Activated naive CD8-positive, alpha-beta T cell treated with anti-CD3 and anti-CD28 coated beads for 36 hours (primary cell): ENCODE data around the gene LAMA3. TPM values are rescaled to one million over a fixed set of nuclear protein-coding genes. Genes with fewer than 3 reads are reported as not detected.

ENCODE experiments used
- DNase-seq: peaks from one replicate; pipeline ENCODE4 v3.0.0; 2021
- H3K27ac Mint-ChIP-seq: one replicate; pipeline ENCODE4 v1.8.0; 2022; ENCODE audit warnings: mild to moderate bottlenecking, moderate library complexity, mixed read lengths
- H3K27me3 Mint-ChIP-seq: one replicate; pipeline ENCODE4 v1.8.0; 2022; ENCODE audit warnings: mild to moderate bottlenecking, mixed read lengths
- H3K36me3 Mint-ChIP-seq: one replicate; pipeline ENCODE4 v1.8.0; 2021; ENCODE audit warnings: mild to moderate bottlenecking, mixed read lengths
- H3K4me1 Mint-ChIP-seq: one replicate; pipeline ENCODE4 v1.8.0; 2021; ENCODE audit warnings: mixed read lengths
- H3K4me3 Mint-ChIP-seq: one replicate; pipeline ENCODE4 v1.8.0; 2022; ENCODE audit warnings: mild to moderate bottlenecking, moderate library complexity, mixed read lengths
- H3K9me3 Mint-ChIP-seq: one replicate; pipeline ENCODE4 v1.8.0; 2022; ENCODE audit warnings: mixed read lengths
- total RNA-seq, 2 experiments: library from RNA; stranded (reverse); gene quantifications; one replicate each; pipeline ENCODE4 v1.2.3, GENCODE V29; 2021

Gene LAMA3
- total RNA-seq, 2 experiments from 2014 or later, result 0.31 to 0.42 TPM

DNA sequence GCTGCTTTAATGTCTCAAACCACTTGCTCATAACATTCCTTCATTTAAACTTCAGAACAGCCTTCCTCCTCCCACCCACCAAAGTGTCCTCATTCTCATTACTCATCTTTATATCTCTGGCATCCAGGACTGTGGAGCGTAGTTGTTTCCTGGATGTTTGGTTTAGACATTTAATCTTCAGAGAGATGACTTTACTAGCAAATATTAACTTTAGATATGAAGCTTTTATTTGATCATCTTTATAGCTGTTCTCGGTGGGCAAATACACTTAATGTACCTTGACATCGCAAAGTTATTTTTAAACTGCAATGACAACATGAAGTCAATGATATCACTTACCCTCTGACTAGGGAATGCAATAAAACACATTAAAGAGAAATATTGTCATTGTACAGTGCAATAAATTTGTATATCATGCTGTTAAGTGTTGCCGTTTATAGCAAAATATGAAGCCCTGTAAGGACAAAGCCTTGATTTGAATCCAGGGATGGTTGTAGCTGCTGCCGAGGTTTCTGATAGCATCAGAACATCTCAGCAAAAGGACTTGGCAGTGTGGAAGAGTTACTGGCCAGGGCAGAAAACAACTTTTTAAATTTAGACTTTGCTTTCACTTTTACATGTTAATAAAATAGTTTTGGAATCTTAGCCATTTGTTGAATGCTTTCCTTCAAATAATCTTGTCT, 4.6 kb upstream of the LAMA3 start:
- Mint-ChIP-seq H3K9me3 (no peaks in the 10 kb centered on the region), H3K4me3 (no peak overlapping the region), H3K36me3 (no peaks in the 10 kb centered on the region), H3K27ac (no peak overlapping the region), H3K4me1 (peaks cover 5% of the 10 kb centered on the region), H3K27me3 (peaks cover 49% of the 10 kb centered on the region)
- no peak for DNase-seq

GRCh38 chr18:23688528-23688927, 725 bp upstream of the LAMA3 start:
- Mint-ChIP-seq H3K9me3 (no peaks in the 10 kb centered on the region), H3K36me3 (no peaks in the 10 kb centered on the region), H3K4me3 (peak overlapping the region; percentile 60), H3K27ac (no peak overlapping the region), H3K27me3 (peaks cover 45% of the 10 kb centered on the region), H3K4me1 (peaks cover 5% of the 10 kb centered on the region)
- no peak for DNase-seq

GRCh38 chr18:23689616-23690504, 607 bp downstream of the LAMA3 start:
- H3K36me3 Mint-ChIP-seq, result no peaks in the 10 kb centered on the region
- peak overlapping the region; percentile 18 for H3K4me3 Mint-ChIP-seq
- H3K27me3 Mint-ChIP-seq, result peaks cover 46% of the 10 kb centered on the region
- H3K27ac Mint-ChIP-seq, result no peak overlapping the region
- peaks cover 5% of the 10 kb centered on the region for H3K4me1 Mint-ChIP-seq
- H3K9me3 Mint-ChIP-seq, result no peaks in the 10 kb centered on the region
- DNase-seq, result peak; percentile 7

- Mint-ChIP-seq H3K36me3 (no peaks in the 10 kb centered on the region), H3K4me3 (peak overlapping the region; percentile 10), H3K4me1 (peaks cover 5% of the 10 kb centered on the region), H3K9me3 (no peaks in the 10 kb centered on the region), H3K27ac (no peak overlapping the region), H3K27me3 (peaks cover 46% of the 10 kb centered on the region)
- DNase-seq, result no peak
Observed at GRCh38 chr18:23690505-23691068, 1.3 kb downstream of the LAMA3 start.

GRCh38 chr18:23693846-23694245, 4.6 kb downstream of the LAMA3 start:
- H3K9me3 Mint-ChIP-seq, result no peaks in the 10 kb centered on the region
- H3K4me3 Mint-ChIP-seq, result no peak overlapping the region
- DNase-seq, result no peak
- no peak overlapping the region for H3K27ac Mint-ChIP-seq
- H3K4me1 Mint-ChIP-seq, result peaks cover 2% of the 10 kb centered on the region
- no peaks in the 10 kb centered on the region for H3K36me3 Mint-ChIP-seq
- peaks cover 16% of the 10 kb centered on the region for H3K27me3 Mint-ChIP-seq

GRCh38 chr18:23694637-23695430, 5.6 kb downstream of the LAMA3 start:
- no peak overlapping the region for H3K27ac Mint-ChIP-seq
- H3K4me3 Mint-ChIP-seq, result no peak overlapping the region
- no peak for DNase-seq
- H3K4me1 Mint-ChIP-seq, result no peaks in the 10 kb centered on the region
- no peaks in the 10 kb centered on the region for H3K36me3 Mint-ChIP-seq
- no peaks in the 10 kb centered on the region for H3K9me3 Mint-ChIP-seq
- H3K27me3 Mint-ChIP-seq, result peaks cover 11% of the 10 kb centered on the region

GRCh38 chr18:23701017-23701416, 11.8 kb downstream of the LAMA3 start:
- no peak overlapping the region for H3K27ac Mint-ChIP-seq
- no peaks in the 10 kb centered on the region for H3K4me1 Mint-ChIP-seq
- no peaks in the 10 kb centered on the region for H3K36me3 Mint-ChIP-seq
- peaks cover 16% of the 10 kb centered on the region for H3K27me3 Mint-ChIP-seq
- H3K9me3 Mint-ChIP-seq, result no peaks in the 10 kb centered on the region
- H3K4me3 Mint-ChIP-seq, result no peak overlapping the region
- no peak for DNase-seq

GRCh38 chr18:23701544-23702064, 12.4 kb downstream of the LAMA3 start:
- no peak overlapping the region for H3K4me3 Mint-ChIP-seq
- no peaks in the 10 kb centered on the region for H3K36me3 Mint-ChIP-seq
- no peaks in the 10 kb centered on the region for H3K4me1 Mint-ChIP-seq
- peaks cover 16% of the 10 kb centered on the region for H3K27me3 Mint-ChIP-seq
- H3K27ac Mint-ChIP-seq, result no peak overlapping the region
- peaks cover 1% of the 10 kb centered on the region for H3K9me3 Mint-ChIP-seq
- no peak for DNase-seq

GRCh38 chr18:23702606-23703005, 13.4 kb downstream of the LAMA3 start:
- H3K4me3 Mint-ChIP-seq, result no peak overlapping the region
- no peaks in the 10 kb centered on the region for H3K4me1 Mint-ChIP-seq
- peaks cover 5% of the 10 kb centered on the region for H3K9me3 Mint-ChIP-seq
- no peak for DNase-seq
- peaks cover 18% of the 10 kb centered on the region for H3K27me3 Mint-ChIP-seq
- no peaks in the 10 kb centered on the region for H3K36me3 Mint-ChIP-seq
- H3K27ac Mint-ChIP-seq, result no peak overlapping the region

DNA sequence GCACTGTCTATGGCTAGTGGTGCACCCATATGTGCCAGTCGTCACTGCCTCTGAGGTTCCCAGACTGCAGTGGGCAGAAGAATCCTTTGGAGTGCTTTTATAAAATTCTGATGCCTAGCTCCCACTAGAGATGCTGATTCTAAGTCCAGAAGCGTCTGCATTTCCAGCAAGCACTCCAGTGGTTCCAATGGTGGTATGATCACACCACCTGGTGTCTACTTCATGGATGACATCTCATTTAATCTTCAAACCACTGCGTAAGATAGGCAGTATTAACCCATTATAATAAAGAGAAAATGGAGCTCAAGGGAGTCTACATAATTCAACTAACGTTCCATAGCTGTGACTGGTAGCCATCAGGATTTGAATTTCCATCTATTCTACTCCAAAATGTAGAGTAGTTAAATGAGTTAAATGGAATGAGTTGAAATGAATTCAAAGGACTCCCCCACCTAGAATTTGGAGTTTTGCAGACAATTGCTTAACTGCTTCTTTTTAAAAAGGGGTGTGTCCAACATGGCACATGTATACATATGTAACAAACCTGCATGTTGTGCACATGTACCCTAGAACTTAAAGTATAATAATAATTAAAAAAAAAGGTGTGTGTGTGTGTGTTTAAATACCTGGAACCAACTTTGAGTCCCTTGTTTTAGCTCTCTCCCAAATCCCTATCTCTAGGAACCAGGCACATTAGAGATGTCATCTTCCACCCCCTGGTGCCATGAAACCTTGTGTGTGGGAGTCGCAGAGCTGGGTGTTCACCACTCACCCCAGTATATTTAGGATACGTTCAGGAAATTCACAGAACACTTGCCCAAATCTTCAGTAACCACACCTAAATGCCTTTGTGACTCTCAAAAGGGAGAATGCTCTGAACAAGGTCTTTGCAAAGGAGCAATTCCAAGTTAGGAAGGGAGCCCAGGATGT, 14.1 kb downstream of the LAMA3 start:
- Mint-ChIP-seq H3K9me3 (peaks cover 5% of the 10 kb centered on the region), H3K27ac (no peak overlapping the region), H3K27me3 (peaks cover 18% of the 10 kb centered on the region), H3K36me3 (peaks cover 2% of the 10 kb centered on the region), H3K4me3 (no peak overlapping the region), H3K4me1 (no peaks in the 10 kb centered on the region)
- no peak for DNase-seq

DNA sequence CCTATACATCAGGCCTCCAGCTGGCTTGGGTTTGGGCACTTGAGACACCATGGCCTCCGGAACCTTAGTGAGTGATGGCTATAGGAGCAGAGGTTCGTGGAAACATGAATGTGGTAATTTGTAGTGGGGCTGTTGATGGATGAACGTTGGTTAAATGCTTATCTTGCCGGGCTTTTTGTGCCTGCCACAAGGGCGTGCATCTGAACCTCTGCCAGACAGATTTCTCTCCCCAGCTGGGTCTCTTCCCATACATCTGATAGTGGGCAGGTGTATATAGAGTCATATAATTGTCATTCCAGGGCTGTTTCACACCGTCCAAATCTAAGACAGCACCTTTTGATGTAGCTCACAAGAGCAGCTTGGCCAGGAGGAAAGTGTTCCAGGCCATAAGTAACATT, 14.7 kb downstream of the LAMA3 start:
- H3K27me3 Mint-ChIP-seq, result peaks cover 18% of the 10 kb centered on the region
- no peak overlapping the region for H3K27ac Mint-ChIP-seq
- peaks cover 5% of the 10 kb centered on the region for H3K9me3 Mint-ChIP-seq
- no peak for DNase-seq
- H3K4me3 Mint-ChIP-seq, result no peak overlapping the region
- peaks cover 2% of the 10 kb centered on the region for H3K36me3 Mint-ChIP-seq
- no peaks in the 10 kb centered on the region for H3K4me1 Mint-ChIP-seq

DNA sequence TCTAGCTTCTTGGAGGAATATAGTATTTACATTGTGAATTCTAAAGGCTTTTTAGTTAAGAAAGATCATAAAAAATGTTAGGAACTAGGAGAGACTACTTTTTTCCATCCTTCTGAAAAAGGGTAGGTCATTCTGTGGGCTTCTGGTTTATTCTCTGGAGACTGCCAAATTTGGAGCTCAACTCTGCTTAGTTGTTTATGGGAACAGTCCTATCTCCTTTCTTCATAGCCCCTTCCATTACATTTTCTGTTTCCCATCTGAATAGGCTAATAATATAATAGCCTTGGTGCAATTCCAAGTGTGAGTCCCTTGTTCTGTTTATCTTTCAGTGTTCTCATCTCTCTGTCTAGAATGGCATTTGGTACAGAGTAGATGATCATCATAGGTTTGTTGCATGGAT, 15.6 kb downstream of the LAMA3 start:
- H3K27ac Mint-ChIP-seq, result no peak overlapping the region
- peaks cover 18% of the 10 kb centered on the region for H3K27me3 Mint-ChIP-seq

DNA sequence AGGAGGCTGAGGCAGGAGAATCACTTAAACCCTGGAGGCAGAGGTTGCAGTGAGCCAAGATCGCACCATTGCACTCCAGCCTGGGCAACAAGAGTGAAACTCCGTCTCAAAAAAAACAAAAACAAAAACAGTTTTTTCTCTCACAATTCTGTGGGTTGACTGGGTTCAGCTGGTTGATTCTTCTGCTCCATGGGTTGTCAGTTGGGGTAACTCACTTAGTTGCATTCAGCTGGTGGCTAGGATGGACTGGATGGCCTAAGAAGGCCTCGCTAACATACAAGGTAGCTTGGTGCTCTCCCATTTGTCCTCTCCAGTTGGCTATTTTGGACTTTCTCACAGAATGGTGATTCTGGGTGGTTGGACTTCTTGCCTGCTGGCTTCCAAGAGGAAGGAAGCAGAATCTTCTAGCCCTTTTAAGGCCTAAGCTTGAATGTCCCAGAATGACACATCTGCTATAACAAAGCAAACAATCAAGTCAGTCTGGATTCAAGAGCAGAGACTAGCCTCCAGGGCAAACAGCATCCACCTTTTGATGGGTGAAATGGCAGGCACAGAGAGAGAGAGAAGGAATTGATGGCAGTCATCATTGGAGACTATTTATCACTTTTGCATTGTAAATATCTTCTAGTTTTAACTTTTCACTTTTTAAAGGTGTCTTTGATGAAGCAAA, 17.9 kb downstream of the LAMA3 start:
- H3K27me3 Mint-ChIP-seq, result peaks cover 12% of the 10 kb centered on the region
- no peak overlapping the region for H3K27ac Mint-ChIP-seq
- H3K4me3 Mint-ChIP-seq, result no peak overlapping the region
- peaks cover 5% of the 10 kb centered on the region for H3K9me3 Mint-ChIP-seq
- no peak for DNase-seq
- H3K4me1 Mint-ChIP-seq, result no peaks in the 10 kb centered on the region
- peaks cover 2% of the 10 kb centered on the region for H3K36me3 Mint-ChIP-seq

More for the DNA sequence above, 15.6 kb downstream of the LAMA3 start:
- Mint-ChIP-seq H3K4me3 (no peak overlapping the region), H3K4me1 (no peaks in the 10 kb centered on the region), H3K36me3 (peaks cover 2% of the 10 kb centered on the region), H3K9me3 (peaks cover 5% of the 10 kb centered on the region)
- DNase-seq, result no peak
